PC-3 (cell line): ENCODE data around the gene GCC2. TPM values are rescaled to one million over a fixed set of nuclear protein-coding genes. Genes with fewer than 3 reads are reported as not detected.
"Not testable (repeated sequence)": the region's sequence is repeated elsewhere in the genome, so short reads cannot be mapped to it uniquely, and the experiment has no call there.

Source experiments
- ATAC-seq: fragments of 200-7000 bp; cut with Tn5 transposase; 2 replicates; pipeline ENCODE4 v1.9.1; 2020; ENCODE audit warnings: mild to moderate bottlenecking, moderate library complexity
- BruUV-seq: library from RNA; stranded (reverse); fragments of 400-500 nt; replicated peaks from 2 replicates; lab custom pipeline; 2021; lab: Mats Ljungman, UMichigan
- CTCF ChIA-PET: fragments of 300-600 bp; sonication (Branson Sonifier 250); formaldehyde crosslinking; loops from one replicate; lab custom pipeline; 2022; ENCODE audit warnings: antibody characterized with exemption; lab: Charles Lee
- POLR2A ChIA-PET: fragments of 300-600 bp; sonication (Branson Sonifier 250); formaldehyde crosslinking; loops from one replicate; lab custom pipeline; 2022; ENCODE audit warnings: antibody characterized with exemption; ENCODE audit not compliant: unreplicated experiment; lab: Charles Lee
- DNase-seq: peaks from one replicate; pipeline ENCODE4 v3.0.0-alpha.2; 2015
- H2AFZ ChIP-seq: fragments of 300-600 bp; sonication (generic); 2 replicates; pipeline ENCODE4 v1.6.0; 2016; ENCODE audit warnings: antibody characterized with exemption, low read length
- H3F3A ChIP-seq: fragments of 300-600 bp; sonication (generic); one replicate; pipeline ENCODE4 v1.6.0; 2017; ENCODE audit warnings: antibody characterized with exemption, low read length, control low read depth, mild to moderate bottlenecking; ENCODE audit not compliant: unreplicated experiment
- H3K27ac ChIP-seq: fragments of 300-600 bp; sonication (generic); 2 replicates; pipeline ENCODE4 v1.5.1; 2016; ENCODE audit warnings: mild to moderate bottlenecking, low read length
- H3K27me3 ChIP-seq: fragments of 300-600 bp; sonication (generic); 2 replicates; pipeline ENCODE4 v1.6.1; 2016; ENCODE audit warnings: low read length, mixed read lengths
- H3K36me3 ChIP-seq: fragments of 300-600 bp; sonication (generic); 2 replicates; pipeline ENCODE4 v1.6.1; 2016; ENCODE audit warnings: low read depth, mixed run types, low read length, mixed read lengths
- H3K4me1 ChIP-seq: fragments of 300-600 bp; sonication (generic); 2 replicates; pipeline ENCODE4 v1.5.1; 2016; ENCODE audit warnings: low read length; ENCODE audit not compliant: insufficient read depth
- H3K4me2 ChIP-seq: fragments of 300-600 bp; sonication (generic); 2 replicates; pipeline ENCODE4 v1.6.0; 2016; ENCODE audit warnings: low read length
- H3K4me3 ChIP-seq: fragments of 300-600 bp; sonication (generic); 2 replicates; pipeline ENCODE4 v1.5.1; 2016; ENCODE audit warnings: mild to moderate bottlenecking, low read length, mixed read lengths
- H3K79me2 ChIP-seq: fragments of 300-600 bp; sonication (generic); 2 replicates; pipeline ENCODE4 v1.6.1; 2017; ENCODE audit warnings: low read length, mixed read lengths
- H3K9ac ChIP-seq: fragments of 300-600 bp; sonication (generic); 2 replicates; pipeline ENCODE4 v1.6.0; 2016; ENCODE audit warnings: mild to moderate bottlenecking, low read length
- H3K9me2 ChIP-seq: fragments of 300-600 bp; sonication (generic); replicated peaks from 2 replicates; pipeline ENCODE4 v1.6.1; 2016; ENCODE audit warnings: mixed run types, low read length, mixed read lengths
- H3K9me3 ChIP-seq: fragments of 300-600 bp; sonication (generic); 2 replicates; pipeline ENCODE4 v1.6.1; 2016; ENCODE audit warnings: low read length, mixed read lengths
- H4K20me1 ChIP-seq: fragments of 300-600 bp; sonication (generic); 2 replicates; pipeline ENCODE4 v1.6.1; 2016; ENCODE audit warnings: low read length, mixed read lengths
- CTCF ChIP-seq: fragments of 300-600 bp; sonication (generic); conservative IDR thresholded peaks from 2 replicates; pipeline ENCODE4 v1.5.1; 2017; ENCODE audit warnings: antibody characterized with exemption, low read depth, mild to moderate bottlenecking, low read length
- EZH2 ChIP-seq: fragments of 300-600 bp; sonication (generic); IDR thresholded peaks from one replicate; pipeline ENCODE4 v1.6.1; 2017; ENCODE audit warnings: antibody characterized with exemption, mild to moderate bottlenecking, low read length; ENCODE audit not compliant: unreplicated experiment
- EZH2phosphoT487 ChIP-seq: fragments of 300-600 bp; sonication (generic); IDR thresholded peaks from 2 replicates; pipeline ENCODE4 v1.6.1; 2018; ENCODE audit warnings: mild to moderate bottlenecking, antibody characterized with exemption, low read length, borderline replicate concordance
- intact Hi-C: fragments of 100-400 bp; cut with micrococcal nuclease; formaldehyde crosslinking; loops from 2 replicates; pipeline ENCODE4 v1.9.0; 2023
- total RNA-seq: library from RNA; depleted of rRNA; stranded (reverse); fragments of >200 nt; gene quantifications from 2 replicates; pipeline ENCODE4 v1.2.3, GENCODE V29; 2014

The GCC2 gene
- total RNA-seq, 1 experiment from 2014 or later: 10.1 TPM

GRCh38 chr2:108514478-108514877 lies 65.5 kb downstream of the GCC2 start:
- H3F3A ChIP-seq: not testable (repeated sequence)
- intact Hi-C loops: loop anchor here (1.0 kb wide), 1 partner anchor 70 kb away; no protein-coding TSS in a partner anchor

DNA sequence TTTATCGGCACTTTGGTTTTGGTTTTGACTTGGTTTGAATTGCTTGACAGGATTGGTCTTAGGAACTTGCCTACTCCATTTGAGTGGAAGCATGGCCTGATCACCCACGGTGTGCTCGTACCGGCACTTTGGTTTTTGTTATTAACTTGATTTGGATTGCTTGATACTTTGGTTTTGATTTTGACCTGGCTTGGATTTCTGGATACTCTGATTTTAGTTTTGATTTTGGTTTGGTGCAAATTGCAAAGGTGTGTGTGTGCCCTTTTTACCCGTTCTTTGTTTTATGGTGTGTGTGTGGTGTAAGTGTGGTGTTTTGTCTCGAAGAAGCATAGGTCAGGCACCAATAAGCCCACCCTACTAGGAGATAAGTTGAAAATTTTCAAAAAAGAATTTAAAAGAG lies 75.7 kb downstream of the GCC2 start:
- intact Hi-C loops, ATAC-seq: not testable (repeated sequence)

More at GRCh38 chr2:108514478-108514877, 65.5 kb downstream of the GCC2 start:
- peak overlapping the region; percentile 48; the same call in 1 of the 2 replicates for H3K4me2 ChIP-seq
- POLR2A ChIA-PET, ATAC-seq, CTCF ChIA-PET, H3K4me3 ChIP-seq, H3K9ac ChIP-seq, H4K20me1 ChIP-seq, H3K9me2 ChIP-seq, H2AFZ ChIP-seq, H3K27me3 ChIP-seq, H3K9me3 ChIP-seq, H3K79me2 ChIP-seq, H3K36me3 ChIP-seq, BruUV-seq, H3K4me1 ChIP-seq: not testable (repeated sequence)
- H3K27ac ChIP-seq: peak overlapping the region; percentile 37; the same call in 1 of the 2 replicates
- DNase-seq: peak; percentile 45

DNA sequence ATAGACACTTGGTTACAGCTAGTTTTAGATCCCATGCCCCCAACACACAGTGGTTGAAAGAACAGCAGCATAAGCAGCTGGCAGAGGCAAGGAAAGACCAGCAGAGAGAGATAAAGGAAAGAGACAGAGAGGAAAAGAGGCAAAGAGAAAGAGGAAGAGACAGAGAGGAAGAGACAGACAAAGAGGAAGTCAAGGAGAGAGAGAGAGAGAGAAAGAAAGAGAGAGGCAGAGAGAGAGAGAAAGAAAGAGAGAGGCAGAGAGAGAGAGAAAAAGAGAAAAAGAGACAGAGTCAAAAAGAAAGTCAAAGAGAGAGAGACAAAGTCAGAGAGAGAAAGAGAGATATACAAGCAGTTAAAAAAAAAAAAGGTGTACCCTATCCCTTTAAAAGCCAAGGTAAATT lies 76.3 kb downstream of the GCC2 start:
- DNase-seq, intact Hi-C loops, H3F3A ChIP-seq, H2AFZ ChIP-seq, POLR2A ChIA-PET, H3K36me3 ChIP-seq, H3K9me2 ChIP-seq, H3K79me2 ChIP-seq, H4K20me1 ChIP-seq, H3K27me3 ChIP-seq, H3K9me3 ChIP-seq, H3K9ac ChIP-seq, H3K4me2 ChIP-seq, CTCF ChIA-PET, BruUV-seq, H3K4me3 ChIP-seq, H3K4me1 ChIP-seq, H3K27ac ChIP-seq, ATAC-seq: not testable (repeated sequence)

More for the DNA sequence above, 75.7 kb downstream of the GCC2 start:
- H3K27ac ChIP-seq, DNase-seq, H3K4me2 ChIP-seq, H3K4me3 ChIP-seq, H2AFZ ChIP-seq, H3K36me3 ChIP-seq, H3K9me3 ChIP-seq, H3K9ac ChIP-seq, H3K27me3 ChIP-seq, H4K20me1 ChIP-seq, H3K4me1 ChIP-seq, POLR2A ChIA-PET, H3F3A ChIP-seq, H3K79me2 ChIP-seq, CTCF ChIA-PET, H3K9me2 ChIP-seq, BruUV-seq: not testable (repeated sequence)

DNA sequence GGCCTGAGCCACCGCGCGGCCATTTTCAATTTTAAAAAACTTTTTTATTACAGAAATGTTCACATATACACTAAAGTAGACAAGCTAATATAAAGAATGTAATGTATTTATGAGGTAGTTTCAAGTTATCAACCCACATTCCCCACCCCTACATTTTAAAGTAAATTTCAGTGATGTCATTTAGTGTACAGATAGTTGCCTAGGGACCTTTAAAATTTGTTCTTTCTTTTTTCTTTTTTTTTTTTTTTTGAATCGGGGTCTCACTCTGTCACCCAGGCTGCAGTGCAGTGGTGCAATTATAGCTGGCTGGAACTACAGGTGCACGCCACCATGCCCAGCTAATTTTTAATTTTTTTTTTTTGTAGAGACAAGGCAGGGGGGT lies 82.7 kb downstream of the GCC2 start:
- Histone ChIP-seq H4K20me1 (peaks cover 12% of the 10 kb centered on the region; the same call in 1 of the 2 replicates), H3K4me1 (peaks cover 11% of the 10 kb centered on the region), H3K4me2 (no peak overlapping the region), H3K4me3 (no peak overlapping the region), H2AFZ (no peak overlapping the region), H3K9me2 (no peaks in the 10 kb centered on the region), H3K9ac (no peak overlapping the region), H3K9me3 (no peaks in the 10 kb centered on the region), H3K27ac (no peak overlapping the region), H3K27me3 (no peaks in the 10 kb centered on the region), H3F3A (no peaks in the 10 kb centered on the region), H3K79me2 (peaks cover 21% of the 10 kb centered on the region), H3K36me3 (no peaks in the 10 kb centered on the region)
- BruUV-seq: no TSS peak
- CTCF ChIA-PET: no interaction called here
- intact Hi-C loops: no loop called here
- TF ChIP-seq CTCF (no peak), EZH2 (no peak), EZH2phosphoT487 (no peak)
- POLR2A ChIA-PET: no interaction called here
- ATAC-seq (no peak), DNase-seq (no peak)
